ENCODE measurements around the gene DNPH1.

DNPH1 gene

DNA sequence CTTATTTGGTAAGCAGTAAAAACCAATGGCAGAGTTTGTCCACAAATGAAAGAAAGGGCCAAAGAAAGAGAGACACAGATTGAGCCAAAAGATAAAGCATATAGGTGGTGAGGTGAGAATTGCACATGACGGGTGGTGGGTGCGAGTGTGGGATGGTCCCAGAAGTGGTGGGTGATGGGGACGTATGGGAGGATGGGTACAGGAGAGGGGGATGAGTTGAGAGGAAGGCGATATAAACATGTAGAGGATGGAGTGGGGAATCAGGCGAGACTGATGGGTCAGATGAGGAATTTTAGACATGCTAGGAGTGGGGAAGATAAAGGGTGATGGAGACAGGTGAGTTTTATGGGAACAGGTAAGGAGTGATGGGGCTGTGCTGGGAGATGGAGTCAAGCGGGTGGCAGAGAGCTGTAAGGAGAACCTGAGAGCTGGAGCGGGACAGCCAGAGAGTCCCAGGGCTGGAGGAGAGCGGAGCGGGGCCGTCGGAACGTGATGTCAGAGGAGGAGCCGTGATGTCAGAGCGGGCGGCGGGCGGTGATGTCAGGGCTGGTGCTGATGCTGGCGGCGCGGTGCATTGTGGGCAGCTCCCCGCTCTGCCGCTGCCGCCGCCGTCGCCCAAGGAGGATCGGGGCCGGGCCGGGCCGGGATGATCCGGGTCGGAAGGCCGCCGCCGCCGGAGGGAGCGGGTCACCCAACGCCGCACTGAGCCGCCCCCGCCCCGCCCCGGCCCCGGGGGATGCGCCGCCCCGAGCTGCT, 13.8 kb upstream of the DNPH1 start, which contains the start of gene TTBK1:
TSS of gene TTBK1 (plus strand) at position 574 of the 756 bp plus-strand sequence. CDS start 3,180 bp downstream, outside the sequence.
- TF ChIP-seq, protein P1, sequence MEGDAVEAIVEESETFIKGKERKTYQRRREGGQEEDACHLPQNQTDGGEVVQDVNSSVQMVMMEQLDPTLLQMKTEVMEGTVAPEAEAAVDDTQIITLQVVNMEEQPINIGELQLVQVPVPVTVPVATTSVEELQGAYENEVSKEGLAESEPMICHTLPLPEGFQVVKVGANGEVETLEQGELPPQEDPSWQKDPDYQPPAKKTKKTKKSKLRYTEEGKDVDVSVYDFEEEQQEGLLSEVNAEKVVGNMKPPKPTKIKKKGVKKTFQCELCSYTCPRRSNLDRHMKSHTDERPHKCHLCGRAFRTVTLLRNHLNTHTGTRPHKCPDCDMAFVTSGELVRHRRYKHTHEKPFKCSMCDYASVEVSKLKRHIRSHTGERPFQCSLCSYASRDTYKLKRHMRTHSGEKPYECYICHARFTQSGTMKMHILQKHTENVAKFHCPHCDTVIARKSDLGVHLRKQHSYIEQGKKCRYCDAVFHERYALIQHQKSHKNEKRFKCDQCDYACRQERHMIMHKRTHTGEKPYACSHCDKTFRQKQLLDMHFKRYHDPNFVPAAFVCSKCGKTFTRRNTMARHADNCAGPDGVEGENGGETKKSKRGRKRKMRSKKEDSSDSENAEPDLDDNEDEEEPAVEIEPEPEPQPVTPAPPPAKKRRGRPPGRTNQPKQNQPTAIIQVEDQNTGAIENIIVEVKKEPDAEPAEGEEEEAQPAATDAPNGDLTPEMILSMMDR (IDR thresholded peaks at IDR 0.05; ENCODE audit: borderline replicate concordance, insufficient read depth, low read depth, low read length) = no peak
- no peak within 1 kb of the TSS for H3K4me3 ChIP-seq (ENCODE audit: low read depth, low read length)

DNA sequence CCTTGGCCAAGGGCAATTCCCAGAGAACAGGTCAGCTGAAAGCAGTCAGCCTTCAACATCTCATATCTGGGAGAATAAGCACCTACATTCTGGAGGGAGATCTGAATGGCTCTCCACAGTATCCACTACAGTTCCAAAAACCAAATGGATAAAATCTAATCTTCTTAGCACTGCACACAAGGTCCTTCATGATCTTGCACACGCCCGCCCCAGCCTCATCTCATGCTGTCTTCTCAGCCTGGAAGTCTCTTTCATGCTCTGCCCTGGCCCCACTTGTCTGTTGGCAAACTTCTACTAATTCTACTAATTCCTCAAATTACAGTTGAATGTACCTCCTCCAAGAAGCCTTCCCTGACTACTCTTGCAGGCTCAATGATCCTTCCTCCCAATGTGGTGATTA, 12.2 kb upstream of the DNPH1 start:
- TF ChIP-seq, protein P1 (IDR thresholded peaks at IDR 0.05; ENCODE audit: borderline replicate concordance, insufficient read depth, low read depth, low read length) = no peak
- H3K4me3 ChIP-seq (ENCODE audit: low read depth, low read length) = no peak overlapping the region

DNA sequence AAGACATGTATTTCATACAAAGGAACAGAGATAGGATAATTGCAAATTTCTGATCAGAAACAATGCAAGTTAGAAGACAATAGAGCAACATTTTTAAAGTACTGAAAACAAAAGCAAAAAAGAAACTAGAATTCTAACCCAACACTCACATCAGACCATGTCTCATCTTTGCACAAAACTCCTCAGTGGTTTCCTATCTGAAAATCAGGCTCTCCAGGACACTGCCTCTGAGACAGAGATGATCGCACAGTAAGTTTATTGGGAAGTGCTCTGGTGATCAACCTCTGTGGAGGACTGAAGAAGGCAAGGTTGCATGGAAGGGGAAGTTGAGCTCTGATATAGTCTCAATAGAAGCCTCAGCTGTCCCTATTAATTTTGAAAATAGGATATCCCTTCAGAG, 11.7 kb upstream of the DNPH1 start:
- no peak overlapping the region for H3K4me3 ChIP-seq (ENCODE audit: low read depth, low read length)
- TF ChIP-seq, protein P1 (IDR thresholded peaks at IDR 0.05; ENCODE audit: borderline replicate concordance, insufficient read depth, low read depth, low read length) = no peak

DNA sequence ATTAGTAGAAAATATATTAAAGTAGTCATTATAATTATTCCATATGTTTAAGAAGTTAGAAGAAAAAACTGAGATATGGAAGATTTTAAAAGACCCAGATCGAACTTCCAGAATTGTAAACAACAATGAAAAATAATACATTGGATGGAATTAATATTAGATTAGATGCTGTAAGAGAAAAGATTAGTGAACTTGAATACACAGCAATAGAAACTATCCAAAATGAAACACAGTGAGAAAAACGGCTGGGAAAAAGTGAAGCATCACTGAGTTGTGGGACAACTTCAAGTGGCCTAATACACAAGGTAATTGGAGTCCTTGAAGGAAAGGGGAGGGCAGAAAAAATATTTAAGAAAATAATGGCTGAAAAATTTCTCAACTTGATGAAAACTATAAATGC, 9.8 kb upstream of the DNPH1 start:
- no peak overlapping the region for H3K4me3 ChIP-seq (ENCODE audit: low read depth, low read length)
- TF ChIP-seq, protein P1 (IDR thresholded peaks at IDR 0.05; ENCODE audit: borderline replicate concordance, insufficient read depth, low read depth, low read length) = no peak

DNA sequence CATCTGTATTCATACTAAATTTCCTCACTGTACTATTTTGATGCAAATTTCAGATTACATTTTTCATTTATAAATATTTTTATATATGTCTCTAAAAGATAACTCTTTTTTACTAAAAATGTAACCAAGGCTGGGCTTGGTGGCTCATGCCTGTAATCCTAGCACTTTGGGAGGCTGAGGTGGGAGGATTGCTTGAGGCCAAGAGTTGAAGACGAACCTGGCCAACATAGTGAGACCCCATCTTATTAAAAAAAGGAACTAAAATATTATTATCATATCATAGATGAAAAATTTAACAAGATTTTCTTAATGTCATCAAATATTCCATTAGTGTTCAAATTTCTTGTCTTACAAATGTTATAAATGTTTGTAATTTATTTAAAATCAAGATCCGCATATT, 6.6 kb upstream of the DNPH1 start:
- TF ChIP-seq, protein P1 (IDR thresholded peaks at IDR 0.05; ENCODE audit: borderline replicate concordance, insufficient read depth, low read depth, low read length) = no peak
- no peak overlapping the region for H3K4me3 ChIP-seq (ENCODE audit: low read depth, low read length)

DNA sequence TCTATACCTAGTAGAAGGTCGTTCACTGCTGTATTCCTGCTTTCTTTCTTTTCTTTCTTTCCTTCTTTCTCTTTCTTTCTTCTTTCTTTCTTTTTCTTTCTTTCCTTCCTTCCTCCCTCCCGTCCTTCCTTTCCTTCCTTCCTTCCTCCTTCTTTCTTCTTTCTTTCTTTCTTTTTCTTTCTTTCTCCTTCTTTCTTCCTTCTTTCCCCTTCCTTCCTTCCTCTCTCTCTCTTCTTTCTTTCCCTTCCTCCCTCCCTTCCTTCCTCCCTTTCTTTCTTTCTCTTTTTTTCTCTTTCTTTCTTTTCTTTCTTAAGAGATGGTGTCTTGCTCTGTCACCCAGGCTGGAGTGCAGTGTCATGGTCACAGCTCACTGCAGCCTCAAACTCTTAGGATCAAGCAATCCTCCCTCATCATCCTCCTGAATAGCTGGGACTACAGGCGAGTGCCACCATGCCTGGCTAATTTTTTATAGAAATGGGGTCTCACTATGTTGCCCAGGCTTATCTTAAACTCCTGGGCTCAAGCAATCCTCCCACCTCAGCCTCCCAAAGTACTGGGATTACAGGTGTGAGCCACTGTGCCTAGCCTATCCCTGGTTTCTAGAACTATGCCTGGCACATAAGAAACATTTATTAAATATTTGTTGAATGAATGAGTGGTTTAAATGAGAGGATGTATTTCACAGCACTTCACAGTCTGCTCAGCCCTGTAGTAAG, 2.6 kb upstream of the DNPH1 start:
- TF ChIP-seq, protein P1 (IDR thresholded peaks at IDR 0.05; ENCODE audit: borderline replicate concordance, insufficient read depth, low read depth, low read length) = no peak
- H3K4me3 ChIP-seq (ENCODE audit: low read depth, low read length) = no peak overlapping the region

All from GM12875 (cell line).